Measurements from ENCODE around the gene MED17.

Gene MED17, protein sequence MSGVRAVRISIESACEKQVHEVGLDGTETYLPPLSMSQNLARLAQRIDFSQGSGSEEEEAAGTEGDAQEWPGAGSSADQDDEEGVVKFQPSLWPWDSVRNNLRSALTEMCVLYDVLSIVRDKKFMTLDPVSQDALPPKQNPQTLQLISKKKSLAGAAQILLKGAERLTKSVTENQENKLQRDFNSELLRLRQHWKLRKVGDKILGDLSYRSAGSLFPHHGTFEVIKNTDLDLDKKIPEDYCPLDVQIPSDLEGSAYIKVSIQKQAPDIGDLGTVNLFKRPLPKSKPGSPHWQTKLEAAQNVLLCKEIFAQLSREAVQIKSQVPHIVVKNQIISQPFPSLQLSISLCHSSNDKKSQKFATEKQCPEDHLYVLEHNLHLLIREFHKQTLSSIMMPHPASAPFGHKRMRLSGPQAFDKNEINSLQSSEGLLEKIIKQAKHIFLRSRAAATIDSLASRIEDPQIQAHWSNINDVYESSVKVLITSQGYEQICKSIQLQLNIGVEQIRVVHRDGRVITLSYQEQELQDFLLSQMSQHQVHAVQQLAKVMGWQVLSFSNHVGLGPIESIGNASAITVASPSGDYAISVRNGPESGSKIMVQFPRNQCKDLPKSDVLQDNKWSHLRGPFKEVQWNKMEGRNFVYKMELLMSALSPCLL

DNA sequence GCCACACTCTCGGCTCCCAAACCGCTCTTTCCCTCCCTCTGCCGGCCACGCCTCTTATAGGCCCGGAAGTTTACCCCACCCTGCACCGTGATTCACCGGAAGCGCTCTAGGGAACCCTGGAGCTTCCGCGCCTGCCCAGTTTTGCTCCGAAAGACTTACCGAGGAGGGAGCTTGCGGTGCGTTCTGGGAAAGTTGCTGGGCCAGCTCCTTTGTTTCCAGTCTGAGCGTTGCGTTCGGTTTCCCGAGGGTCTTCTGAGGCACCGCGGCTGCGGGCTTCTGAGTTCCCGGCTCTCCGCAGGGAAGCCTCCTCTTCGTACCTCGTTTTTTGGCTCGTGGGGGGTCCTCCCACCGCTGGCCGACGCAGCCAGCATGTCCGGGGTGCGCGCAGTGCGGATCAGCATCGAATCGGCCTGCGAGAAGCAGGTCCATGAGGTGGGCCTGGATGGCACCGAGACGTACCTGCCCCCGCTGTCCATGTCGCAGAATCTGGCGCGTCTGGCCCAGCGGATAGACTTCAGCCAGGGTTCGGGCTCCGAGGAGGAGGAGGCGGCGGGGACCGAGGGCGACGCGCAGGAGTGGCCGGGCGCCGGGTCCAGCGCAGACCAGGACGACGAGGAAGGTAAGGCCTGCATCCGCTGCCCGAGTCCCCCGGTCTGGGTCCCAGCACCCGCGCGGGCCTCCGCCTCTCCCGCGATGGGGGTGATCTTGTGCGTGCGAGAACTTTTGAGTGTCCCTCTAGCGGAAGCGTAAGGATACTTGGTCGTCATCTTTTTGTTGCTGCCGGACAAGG is at the start of gene MED17:
TSS of gene MED17 (plus strand) at position 138 of the 790 bp plus-strand sequence. CDS start at position 370, 232 bp downstream.
- Mint-ChIP-seq H3K36me3 (peaks cover 54% of the 10 kb centered on the region), H3K9me3 (no peaks in the 10 kb centered on the region), H3K4me3 (peak within 1 kb of the TSS; percentile 92), H3K27ac (peak within 1 kb of the TSS; percentile 91), H3K4me1 (peaks cover 46% of the 10 kb centered on the region)
- peak; percentile 96 for ATAC-seq
- peak; percentile 71 to 91 for DNase-seq (ENCODE audit: low spot score in 2 of 2)

DNA sequence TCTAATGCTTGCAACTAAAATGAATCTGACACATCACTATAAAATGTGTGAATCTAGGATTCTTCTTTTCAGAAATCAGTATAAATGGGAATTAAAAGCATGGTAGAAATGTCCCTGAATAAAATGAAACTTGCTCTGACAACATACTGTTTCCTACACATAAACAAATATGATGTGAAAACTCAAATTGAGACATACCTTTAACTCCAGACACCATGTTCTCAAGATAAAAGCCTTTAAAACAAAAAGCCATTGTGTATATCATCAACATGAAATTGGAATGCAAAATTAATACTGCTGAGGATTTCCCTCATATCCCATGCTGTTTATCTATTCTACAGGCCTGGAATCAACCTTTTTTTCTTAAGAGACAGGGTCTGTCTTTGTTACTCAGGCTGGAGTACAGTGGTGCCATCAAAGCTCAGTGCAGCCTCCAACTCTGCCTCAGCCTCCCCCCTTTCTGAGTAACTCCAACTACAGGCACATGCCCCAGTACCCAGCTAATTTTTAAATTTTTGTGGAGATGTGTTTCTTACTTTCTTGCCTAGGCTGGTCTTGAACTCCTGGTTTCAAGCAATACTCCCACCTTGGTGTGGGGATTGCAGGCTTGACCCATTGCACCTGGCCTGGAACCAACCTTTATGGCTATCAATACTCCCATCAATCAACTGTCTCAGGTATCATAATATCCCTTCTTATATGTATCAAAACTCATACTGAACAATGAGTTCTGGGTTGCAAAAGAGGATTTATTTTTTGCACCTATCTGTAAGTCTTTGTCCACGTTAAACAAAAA is 49.5 kb upstream of the MED17 start:
- peaks cover 100% of the 10 kb centered on the region for H3K36me3 Mint-ChIP-seq
- peak overlapping the region; percentile 100 for H3K27ac Mint-ChIP-seq
- no peak for ATAC-seq
- DNase-seq (ENCODE audit: low spot score in 2 of 2), result no peak
- peak overlapping the region; percentile 98 for H3K4me3 Mint-ChIP-seq
- no peaks in the 10 kb centered on the region for H3K9me3 Mint-ChIP-seq
- H3K4me1 Mint-ChIP-seq, result peaks cover 58% of the 10 kb centered on the region

DNA sequence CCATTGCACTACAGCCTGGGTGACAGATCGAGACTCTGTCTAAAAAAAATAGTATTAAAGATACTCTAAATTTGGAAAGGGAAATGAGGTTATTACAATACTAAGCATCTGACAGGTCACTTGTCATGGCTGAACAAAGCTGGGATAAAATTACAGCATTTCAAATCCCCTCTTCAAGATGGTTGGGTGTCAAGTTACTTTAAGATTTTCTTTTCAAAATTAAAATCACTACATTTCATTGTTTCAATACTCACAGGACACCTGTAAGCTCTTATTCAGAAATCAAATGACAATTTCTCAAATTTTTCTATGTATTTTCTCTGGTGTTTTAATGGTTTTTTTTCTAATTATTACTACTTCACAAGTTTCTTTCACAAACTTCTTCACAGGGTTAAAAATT is 48.5 kb upstream of the MED17 start:
- H3K4me3 Mint-ChIP-seq, result peak overlapping the region; percentile 98
- H3K36me3 Mint-ChIP-seq, result peaks cover 100% of the 10 kb centered on the region
- H3K4me1 Mint-ChIP-seq, result peaks cover 61% of the 10 kb centered on the region
- no peaks in the 10 kb centered on the region for H3K9me3 Mint-ChIP-seq
- ATAC-seq (no peak), DNase-seq (ENCODE audit: low spot score in 2 of 2) (no peak)
- peak overlapping the region; percentile 100 for H3K27ac Mint-ChIP-seq

DNA sequence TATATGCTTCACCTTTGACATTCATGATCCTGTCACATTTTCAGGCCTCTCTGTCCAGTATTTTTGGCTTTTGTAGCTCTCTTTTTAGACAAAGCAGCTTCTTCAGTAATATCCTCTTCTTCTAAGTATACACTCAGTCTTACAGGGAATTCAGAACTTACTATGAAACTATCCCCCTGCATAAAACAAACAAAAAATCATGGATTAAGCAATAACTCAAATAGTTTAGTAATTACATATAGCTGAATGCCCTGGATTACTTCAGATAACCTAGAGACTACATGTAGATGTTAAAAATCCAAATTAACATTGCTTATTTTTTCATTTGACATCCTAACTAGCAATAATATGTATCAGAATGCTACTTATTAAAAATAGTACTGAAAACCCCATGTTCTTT is 48.0 kb upstream of the MED17 start:
- Mint-ChIP-seq H3K27ac (peak overlapping the region; percentile 100), H3K9me3 (no peaks in the 10 kb centered on the region), H3K4me3 (peak overlapping the region; percentile 98), H3K36me3 (peaks cover 100% of the 10 kb centered on the region), H3K4me1 (peaks cover 63% of the 10 kb centered on the region)
- DNase-seq (ENCODE audit: low spot score in 2 of 2) (no peak), ATAC-seq (no peak)

DNA sequence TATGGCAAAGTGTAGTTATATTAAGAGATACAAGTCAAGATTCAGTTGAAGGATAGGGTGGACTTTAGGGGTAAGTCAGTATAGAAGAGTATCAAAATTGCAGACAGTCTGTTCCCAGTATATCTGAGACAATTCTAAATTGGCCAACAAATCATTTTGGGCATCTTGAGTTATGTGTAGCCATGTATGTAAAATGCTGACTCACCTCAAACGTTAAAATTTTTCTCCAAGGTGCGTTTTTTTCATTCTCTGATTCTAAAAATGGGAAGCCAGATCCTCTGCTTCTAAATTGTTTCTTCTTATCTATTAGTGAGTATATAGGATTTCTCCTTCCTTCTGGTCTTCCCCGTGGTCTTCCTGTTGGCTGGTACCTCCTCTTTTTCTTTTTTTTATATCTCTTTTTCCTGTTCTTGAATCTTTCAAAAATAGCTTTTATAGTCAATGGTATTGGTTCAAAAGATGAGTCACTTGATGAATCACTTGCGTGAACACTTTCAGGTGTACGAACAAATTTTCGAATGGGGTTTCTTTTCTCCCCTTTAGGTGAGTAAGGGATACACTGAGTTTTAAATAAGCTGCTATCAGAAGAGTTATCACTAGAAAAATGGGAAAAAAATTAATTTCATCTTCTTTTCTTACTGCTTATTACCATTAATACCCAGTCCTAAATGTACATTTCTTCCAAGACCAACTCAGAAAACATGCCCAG is 46.0 kb upstream of the MED17 start:
- no peak for ATAC-seq
- H3K9me3 Mint-ChIP-seq, result no peaks in the 10 kb centered on the region
- peaks cover 95% of the 10 kb centered on the region for H3K36me3 Mint-ChIP-seq
- peak overlapping the region; percentile 98 for H3K4me3 Mint-ChIP-seq
- DNase-seq (ENCODE audit: low spot score in 2 of 2), result no peak
- peak overlapping the region; percentile 100 for H3K27ac Mint-ChIP-seq
- peaks cover 68% of the 10 kb centered on the region for H3K4me1 Mint-ChIP-seq

DNA sequence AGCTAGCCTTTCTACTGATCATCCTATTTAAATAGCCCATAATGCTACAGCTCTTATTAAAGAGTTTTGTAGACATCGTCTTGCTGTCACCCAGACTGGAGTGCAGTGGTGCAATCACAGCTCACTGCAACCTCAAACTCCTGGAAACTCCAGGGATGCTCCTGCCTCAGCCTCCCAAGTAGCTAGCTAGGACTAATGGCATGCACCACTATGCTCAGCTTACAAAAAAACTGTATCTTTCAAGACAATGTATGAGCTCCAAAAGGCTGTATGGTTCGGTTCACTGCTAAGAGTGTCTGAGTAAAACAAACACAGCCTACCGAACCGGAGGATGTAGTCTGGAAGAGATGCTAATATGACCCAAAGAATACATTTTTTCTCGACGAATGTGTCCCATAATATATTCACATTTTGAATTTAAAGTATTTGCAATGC is 45.4 kb upstream of the MED17 start:
- Mint-ChIP-seq H3K9me3 (no peaks in the 10 kb centered on the region), H3K4me3 (peak overlapping the region; percentile 98), H3K27ac (peak overlapping the region; percentile 100), H3K36me3 (peaks cover 95% of the 10 kb centered on the region), H3K4me1 (peaks cover 64% of the 10 kb centered on the region)
- ATAC-seq (no peak), DNase-seq (ENCODE audit: low spot score in 2 of 2) (no peak)

DNA sequence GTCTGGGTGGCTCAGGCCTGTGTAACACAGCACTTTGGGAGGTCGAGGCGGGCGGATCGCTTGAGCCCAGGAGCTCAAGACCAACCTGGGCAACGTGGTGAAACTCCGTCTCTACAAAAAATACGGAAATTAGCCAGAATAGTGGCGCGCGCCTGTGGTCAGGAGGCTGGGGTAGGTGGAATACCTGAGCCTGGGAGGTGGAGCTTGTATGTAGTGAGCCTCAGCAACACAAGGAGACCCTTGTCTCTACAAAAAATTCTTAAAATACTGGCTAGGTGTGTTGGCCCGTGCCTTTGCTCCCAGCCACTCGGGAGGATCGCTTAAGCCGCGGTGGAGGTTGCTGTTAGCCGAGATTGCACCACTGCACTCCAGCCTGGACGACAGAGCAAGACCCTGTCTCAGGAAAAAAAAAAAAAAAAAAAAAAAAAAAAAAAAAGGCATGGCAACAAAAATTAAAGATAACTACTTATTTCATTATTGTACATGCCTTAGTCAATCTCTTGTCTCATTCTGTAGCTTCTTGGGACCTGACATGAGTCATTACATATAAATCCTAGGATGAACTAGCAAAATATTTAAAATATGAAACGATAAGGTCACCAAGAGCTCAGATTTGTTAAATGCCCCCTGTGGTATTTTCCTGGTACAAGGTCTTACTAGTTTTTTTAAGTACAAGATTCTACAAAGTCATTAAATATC is 43.9 kb upstream of the MED17 start:
- Mint-ChIP-seq H3K9me3 (no peaks in the 10 kb centered on the region), H3K4me3 (peak overlapping the region; percentile 98), H3K36me3 (peaks cover 84% of the 10 kb centered on the region), H3K27ac (peak overlapping the region; percentile 100), H3K4me1 (peaks cover 56% of the 10 kb centered on the region)
- peak in 1 of 2 donors; percentile 61 for DNase-seq (ENCODE audit: low spot score in 2 of 2)
- ATAC-seq, result no peak

DNA sequence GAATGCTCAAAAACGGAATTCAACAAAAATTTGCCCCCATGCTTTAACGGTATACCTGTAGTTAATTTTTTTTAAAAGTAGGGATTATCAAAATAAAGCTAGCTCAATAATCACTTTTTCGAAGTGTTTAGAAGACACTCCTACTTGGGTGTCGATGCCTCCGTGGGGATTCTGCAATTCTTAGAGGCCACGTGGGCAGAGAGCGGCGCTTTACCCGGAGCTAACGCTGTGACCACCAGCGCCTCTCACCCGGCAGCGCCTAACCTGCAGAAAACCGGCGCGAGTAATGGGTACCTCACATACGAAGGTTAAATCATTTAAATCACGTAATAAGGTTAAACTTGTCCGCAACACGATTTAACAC is 43.4 kb upstream of the MED17 start:
- Mint-ChIP-seq H3K27ac (peak overlapping the region; percentile 100), H3K4me1 (peaks cover 54% of the 10 kb centered on the region), H3K36me3 (peaks cover 79% of the 10 kb centered on the region), H3K4me3 (peak overlapping the region; percentile 98), H3K9me3 (no peaks in the 10 kb centered on the region)
- ATAC-seq (peak; percentile 67), DNase-seq (ENCODE audit: low spot score in 2 of 2) (peak in 1 of 2 donors; percentile 39)

DNA sequence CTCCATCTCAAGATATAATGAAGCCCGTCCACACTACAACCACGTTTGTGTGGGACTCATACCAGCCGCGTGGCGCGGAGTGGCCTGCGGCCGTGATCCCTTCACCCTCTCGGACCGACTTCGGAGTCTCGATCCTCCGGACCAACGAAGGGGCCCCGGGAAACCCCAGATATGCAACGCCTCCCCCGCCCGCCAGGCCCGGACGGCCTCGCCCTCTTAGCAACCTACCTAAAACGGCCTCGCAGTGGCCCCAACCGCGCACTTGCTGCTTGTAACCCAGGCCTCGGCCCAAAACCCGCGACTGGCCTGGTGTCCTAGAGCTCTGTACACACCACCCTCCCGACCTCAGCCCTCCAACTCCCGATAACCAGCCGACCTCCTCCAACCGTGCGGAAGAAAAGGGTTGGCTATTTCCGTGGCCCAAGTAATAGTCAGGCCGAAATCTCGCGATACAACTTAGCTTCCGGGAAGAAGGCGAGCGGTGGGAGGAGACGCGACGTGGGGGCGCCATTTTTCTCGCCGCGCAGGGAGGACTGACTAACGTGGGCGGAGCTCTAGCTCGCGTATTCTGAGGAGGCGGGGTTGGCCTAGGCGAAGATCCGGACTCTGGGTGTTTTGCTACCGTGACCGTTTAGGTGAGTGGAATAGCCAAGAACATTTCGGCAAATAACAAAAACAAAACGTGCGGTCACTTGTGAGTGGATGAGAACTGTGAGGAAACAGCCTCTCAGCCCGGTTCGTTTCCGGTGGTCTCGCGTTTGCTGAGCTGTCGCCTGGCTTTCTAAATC is 42.8 kb upstream of the MED17 start, which contains the start of the genes C11orf54 and TAF1D:
TSS of gene C11orf54 (plus strand) at position 579 of the 788 bp plus-strand sequence. CDS start 5,722 bp downstream, outside the sequence.
TSS of gene TAF1D (minus strand) at position 402 of the 788 bp plus-strand sequence. CDS start 2,191 bp downstream, outside the sequence.
- peaks cover 73% of the 10 kb centered on the region for H3K36me3 Mint-ChIP-seq
- DNase-seq (ENCODE audit: low spot score in 2 of 2) (peak; percentile 88 to 98), ATAC-seq (peak; percentile 90)
- H3K4me1 Mint-ChIP-seq, result peaks cover 49% of the 10 kb centered on the region
- peak within 1 kb of the TSS; percentile 98 for H3K4me3 Mint-ChIP-seq
- H3K9me3 Mint-ChIP-seq, result no peaks in the 10 kb centered on the region
- H3K27ac Mint-ChIP-seq, result peak within 1 kb of the TSS; percentile 100

DNA sequence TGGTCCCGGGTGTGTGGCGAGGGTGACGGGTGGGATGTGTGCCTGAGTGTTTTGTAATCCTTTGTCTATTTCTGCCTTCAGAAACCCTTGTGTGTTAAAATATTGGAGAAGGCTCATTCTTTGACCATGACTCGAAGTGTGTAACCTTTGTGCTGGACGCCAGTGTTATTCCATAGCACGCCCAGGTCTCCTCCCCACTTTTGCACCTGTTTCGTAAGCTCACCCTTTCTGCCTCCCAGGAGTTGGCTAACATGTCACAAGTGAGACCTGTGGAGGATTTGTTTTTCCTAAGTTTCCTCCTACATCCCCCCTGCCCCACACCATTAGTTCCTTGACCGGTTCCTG is 42.2 kb upstream of the MED17 start:
- Mint-ChIP-seq H3K9me3 (no peaks in the 10 kb centered on the region), H3K4me3 (peak overlapping the region; percentile 98), H3K27ac (peak overlapping the region; percentile 100), H3K4me1 (peaks cover 43% of the 10 kb centered on the region), H3K36me3 (peaks cover 68% of the 10 kb centered on the region)
- DNase-seq (ENCODE audit: low spot score in 2 of 2), result no peak
- ATAC-seq, result no peak

DNA sequence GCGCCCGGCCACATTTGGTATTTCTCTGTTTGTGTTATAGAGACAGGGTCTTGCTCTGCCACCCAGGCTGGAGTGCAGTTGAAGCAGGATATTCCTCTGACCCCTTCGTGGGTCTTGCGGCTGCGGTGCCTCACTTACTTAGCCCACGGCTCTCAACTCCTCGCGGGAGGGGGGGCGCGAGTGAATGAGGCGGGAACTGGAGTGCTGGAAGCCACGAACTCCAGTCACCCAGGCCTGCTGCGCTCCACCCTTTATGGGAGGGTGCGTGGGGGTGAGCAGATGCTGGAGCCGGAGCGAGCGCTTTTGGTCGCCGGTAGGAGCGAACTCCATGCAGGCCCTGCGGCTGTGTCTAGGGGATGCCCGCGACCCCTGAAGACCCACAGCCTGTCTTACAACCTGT is 40.8 kb upstream of the MED17 start:
- DNase-seq (ENCODE audit: low spot score in 2 of 2), result no peak
- Mint-ChIP-seq H3K27ac (peak overlapping the region; percentile 100), H3K4me3 (peak overlapping the region; percentile 98), H3K4me1 (peaks cover 30% of the 10 kb centered on the region), H3K36me3 (peaks cover 53% of the 10 kb centered on the region), H3K9me3 (no peaks in the 10 kb centered on the region)
- ATAC-seq, result no peak

DNA sequence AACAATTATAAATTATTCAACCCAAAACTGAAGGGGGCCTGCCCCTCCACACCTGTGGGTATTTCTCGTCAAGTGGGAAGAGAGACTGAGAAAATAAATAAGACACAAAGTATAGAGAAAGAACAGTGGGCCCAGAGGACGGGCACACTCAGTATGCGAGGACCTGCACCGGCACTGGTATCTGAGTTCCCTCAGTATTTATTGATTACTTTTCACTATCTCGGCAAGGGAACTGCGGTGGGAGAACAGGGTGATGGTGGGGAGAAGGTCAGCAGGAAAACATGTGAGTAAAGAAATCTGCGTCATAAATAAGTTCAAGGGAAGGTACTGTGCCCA is 39.4 kb upstream of the MED17 start:
- peaks cover 46% of the 10 kb centered on the region for H3K36me3 Mint-ChIP-seq
- H3K27ac Mint-ChIP-seq, result no peak overlapping the region
- ATAC-seq (no peak), DNase-seq (ENCODE audit: low spot score in 2 of 2) (no peak)
- peaks cover 16% of the 10 kb centered on the region for H3K4me1 Mint-ChIP-seq
- H3K9me3 Mint-ChIP-seq, result no peaks in the 10 kb centered on the region
- H3K4me3 Mint-ChIP-seq, result no peak overlapping the region
